Pulmonary artery endothelial cell (primary cell): ENCODE data around the gene INCENP. TPM values are rescaled to one million over a fixed set of nuclear protein-coding genes. Genes with fewer than 3 reads are reported as not detected.

Experiments
- DNase-seq: peaks from one replicate; pipeline ENCODE4 v3.0.0-alpha.2; 2011; ENCODE audit warnings: low read depth, low spot score
- total RNA-seq: library from RNA; depleted of rRNA; stranded (reverse); fragments of >200 nt; gene quantifications from 2 replicates; pipeline ENCODE4 v1.2.3, GENCODE V29; 2014

Gene INCENP
- total RNA-seq, 1 donor from 2014 or later: 28.5 TPM

DNA sequence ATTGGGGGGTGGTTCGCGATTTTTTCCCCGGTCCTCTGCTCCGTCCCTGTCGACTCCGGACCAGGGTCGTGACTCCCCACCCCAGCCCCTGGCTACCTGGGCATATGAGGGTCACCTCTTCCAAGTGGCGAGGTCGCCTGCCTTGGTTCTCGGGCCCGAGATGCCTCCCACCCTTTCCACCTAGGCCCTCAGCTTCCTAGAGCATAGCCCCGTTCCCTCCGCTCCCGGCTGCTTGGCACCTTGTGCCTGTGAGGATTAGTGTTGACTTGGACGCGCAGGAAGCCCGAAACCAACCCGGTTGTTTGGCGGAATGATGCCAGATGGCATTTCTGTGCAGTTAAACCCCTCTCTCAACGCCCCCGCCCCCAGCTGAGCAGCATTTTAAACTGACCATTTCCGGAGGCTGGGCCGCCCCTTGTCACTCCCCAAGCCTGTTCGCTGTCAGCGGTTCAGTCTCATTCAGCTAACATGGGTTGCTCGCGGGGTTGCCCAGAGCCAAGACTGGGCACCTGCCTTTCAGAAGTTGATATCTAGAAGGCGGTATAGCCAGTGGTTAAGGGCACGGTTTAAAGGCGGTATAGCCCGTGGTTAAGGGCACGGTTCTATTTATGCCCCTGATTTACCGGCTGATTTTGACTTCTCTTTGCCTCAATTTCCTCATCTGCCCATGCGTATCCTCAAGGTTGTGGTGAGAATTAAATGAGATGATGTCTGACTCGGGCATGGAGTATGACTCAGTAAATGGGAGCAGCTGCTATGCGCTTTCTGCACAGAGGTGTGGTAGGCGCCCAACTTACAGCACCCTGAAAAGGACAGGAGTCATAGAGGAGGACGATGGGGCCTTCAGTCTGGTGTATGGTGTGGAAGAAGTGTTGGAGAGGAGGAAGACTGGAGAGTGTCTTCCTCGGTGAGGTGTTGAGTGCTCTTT, 639 bp downstream of the INCENP start:
- no peak for DNase-seq

DNA sequence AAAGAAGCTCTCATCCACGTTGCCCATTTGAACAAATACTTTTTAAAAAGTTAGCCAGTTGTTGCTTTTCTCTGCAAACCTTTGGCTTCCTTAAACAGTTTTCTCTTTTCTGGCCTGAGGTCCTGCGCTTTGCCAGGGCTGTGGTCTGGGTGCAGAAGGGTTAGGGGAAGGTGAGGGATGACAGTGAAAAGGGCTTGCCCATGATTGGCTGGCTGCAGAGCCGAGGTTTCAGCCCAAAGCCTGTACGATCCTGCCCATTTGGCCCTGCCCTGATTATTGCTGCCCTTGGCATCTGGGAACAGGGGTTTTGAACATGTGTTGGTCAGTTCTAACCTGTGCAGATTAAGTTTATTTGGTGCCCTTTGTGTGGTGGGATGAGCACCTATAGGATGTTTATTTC, 1.5 kb downstream of the INCENP start:
- no peak for DNase-seq

DNA sequence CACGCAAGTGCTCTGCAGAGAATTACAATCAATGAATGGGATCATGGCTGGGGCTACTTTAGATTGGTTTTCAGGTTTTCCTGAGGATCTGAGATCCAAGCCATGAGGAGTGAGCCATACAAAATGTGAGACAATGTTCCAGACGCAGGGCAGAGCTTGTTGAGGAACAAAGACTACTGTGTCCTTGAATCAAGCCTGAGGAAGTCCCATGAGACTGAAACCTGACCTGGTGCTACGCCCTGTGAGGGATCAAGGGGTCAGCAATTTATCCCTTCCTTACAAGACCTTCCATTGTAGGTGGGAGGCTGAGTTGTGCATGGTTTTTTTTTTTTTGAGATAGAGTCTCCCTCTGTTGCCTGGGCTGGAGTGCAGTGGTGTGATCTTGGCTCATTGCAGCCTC, 2.1 kb downstream of the INCENP start:
- no peak for DNase-seq

DNA sequence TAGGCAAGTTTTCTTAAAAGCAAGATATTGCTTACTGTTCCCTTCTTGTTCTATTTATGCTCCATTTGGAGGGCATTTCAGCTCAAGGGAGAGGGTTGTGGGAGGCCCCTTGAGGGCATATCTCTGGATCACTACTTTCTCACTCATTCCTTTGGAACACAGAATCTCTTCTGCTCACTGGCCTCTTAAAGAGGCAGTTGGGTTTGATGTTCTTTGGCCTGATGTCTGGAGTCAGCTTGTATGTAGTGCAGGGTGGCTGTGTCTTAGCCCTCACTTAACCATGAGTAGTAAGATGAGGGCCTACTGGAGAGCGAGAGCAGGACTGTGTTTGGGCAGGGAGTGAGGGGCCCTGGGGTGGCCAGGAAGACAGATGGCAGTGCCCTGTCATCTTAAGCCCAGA, 3.6 kb downstream of the INCENP start:
- no peak for DNase-seq

DNA sequence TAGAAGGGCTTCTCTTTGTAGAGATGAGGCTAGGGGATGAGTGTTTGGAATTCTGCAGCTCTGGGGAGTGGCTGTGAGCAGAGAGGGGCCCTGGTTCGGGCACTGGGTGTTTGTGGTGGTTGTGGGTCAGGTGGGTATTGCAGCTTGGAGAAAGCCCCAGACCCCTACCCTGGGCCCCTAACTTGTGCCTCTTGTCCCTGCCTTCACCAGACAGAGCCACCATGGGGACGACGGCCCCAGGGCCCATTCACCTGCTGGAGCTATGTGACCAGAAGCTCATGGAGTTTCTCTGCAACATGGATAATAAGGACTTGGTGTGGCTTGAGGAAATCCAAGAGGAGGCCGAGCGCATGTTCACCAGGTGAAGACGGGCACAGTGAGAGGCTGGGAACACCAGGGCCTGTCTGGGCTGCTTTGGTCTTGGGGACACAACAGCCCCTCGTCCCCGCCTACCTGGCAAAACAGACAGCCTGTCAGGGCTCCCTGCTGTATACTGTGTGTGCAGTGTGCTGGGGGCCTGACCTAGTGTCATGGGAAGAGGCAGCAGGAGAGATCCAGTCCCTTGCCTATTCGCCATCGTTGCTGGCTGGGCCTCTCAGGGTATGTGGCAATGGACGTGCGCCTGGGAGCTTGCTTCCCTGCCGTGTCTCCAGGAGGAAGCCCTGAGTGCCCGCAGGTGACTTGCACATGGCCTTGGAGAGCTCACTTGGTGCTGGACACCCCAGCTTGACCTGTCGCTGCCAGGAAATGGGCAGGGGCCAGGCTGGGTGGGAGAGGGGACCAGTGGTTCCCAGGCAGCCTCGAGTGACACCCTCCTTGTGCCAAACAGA, 4.3 kb downstream of the INCENP start:
- DNase-seq: no peak

DNA sequence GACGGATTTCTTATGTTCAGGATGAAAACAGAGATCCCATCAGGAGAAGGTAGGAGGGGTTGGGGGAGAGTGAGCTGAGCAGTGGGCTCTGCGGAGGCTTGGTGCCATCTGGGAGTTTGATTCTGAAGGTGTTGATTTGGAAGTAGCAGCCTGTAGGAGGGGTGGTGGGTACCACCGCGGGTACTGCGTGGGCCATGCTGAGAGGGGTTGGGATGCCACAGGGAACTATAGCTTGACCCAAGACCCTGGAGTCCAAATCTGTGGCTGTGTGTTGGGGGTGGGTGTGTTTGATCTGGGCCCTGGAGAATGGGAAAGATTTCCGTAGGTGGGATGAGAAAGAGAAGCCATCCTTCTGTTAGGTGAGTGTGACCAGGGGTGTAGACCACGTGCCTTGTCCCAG, 5.0 kb downstream of the INCENP start:
- DNase-seq: no peak

DNA sequence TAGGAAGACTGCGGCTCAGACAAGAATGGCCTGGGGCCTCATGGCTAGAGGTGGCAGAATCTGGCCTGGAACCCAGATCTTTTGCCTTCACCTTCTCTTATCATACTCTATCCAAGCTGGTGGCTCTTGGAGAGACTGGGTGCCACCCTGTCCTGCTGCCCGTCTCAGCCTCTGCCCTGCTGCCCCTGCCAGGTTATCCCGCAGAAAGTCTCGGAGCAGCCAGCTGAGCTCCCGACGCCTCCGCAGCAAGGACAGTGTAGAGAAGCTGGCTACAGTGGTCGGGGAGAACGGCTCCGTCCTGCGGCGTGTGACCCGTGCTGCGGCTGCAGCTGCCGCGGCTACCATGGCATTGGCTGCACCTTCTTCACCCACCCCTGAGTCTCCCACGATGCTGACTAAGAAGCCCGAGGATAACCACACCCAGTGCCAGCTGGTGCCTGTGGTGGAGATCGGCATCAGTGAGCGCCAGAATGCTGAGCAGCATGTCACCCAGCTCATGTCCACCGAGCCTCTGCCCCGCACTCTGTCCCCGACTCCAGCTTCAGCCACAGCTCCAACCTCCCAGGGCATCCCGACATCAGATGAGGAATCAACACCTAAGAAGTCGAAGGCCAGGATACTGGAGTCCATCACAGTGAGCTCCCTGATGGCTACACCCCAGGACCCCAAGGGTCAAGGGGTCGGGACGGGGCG, 5.9 kb downstream of the INCENP start:
- no peak for DNase-seq

DNA sequence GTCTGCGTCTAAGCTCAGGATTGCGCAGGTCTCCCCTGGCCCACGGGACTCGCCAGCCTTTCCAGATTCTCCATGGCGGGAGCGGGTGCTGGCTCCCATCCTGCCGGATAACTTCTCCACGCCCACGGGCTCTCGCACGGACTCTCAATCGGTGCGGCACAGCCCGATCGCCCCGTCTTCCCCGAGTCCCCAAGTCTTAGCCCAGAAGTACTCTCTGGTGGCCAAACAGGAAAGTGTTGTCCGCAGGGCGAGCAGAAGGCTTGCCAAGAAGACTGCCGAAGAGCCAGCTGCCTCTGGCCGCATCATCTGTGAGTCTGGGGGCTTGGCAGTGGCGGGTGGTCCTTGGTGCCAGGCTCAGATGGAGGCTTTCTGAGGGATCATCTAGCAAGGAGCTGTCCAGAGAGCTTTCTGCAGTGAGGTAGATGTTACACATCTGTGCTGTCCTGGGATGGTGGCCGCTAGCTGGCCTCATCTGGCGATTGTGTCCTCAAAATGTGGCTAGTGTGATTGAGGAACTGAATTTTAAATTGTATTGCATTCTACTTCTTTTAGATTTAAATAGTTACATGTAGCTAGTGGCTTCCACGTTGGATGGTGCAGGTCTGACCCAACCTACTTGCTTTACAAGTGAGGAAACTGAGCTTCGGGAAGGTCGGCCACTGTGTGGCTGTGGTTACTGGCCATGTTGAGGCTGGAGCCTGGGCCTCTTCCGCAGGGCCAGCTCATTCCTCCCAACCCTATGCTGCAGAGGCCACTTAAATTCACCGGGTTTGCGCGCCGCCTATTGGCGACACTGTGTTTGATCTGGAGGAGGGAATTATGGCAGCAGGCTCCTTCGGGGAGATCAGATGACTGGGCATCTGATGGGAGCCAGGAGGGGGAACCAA, 6.7 kb downstream of the INCENP start:
- DNase-seq: no peak

DNA sequence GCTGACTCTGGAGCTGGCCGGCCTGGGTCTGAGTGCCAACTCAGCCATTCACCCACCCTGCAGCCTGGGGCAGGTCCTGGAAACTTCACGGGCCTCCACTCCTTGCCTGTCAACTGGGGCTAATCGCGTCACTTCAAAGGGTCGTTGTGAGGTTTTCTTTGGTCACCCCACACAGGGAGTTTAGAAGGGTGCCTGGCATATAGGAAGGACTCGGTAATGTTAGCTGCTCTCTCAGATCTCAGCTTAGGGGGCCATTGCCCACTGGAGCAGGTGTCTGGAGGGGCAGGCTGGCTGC, 7.3 kb downstream of the INCENP start:
- DNase-seq: no peak

DNA sequence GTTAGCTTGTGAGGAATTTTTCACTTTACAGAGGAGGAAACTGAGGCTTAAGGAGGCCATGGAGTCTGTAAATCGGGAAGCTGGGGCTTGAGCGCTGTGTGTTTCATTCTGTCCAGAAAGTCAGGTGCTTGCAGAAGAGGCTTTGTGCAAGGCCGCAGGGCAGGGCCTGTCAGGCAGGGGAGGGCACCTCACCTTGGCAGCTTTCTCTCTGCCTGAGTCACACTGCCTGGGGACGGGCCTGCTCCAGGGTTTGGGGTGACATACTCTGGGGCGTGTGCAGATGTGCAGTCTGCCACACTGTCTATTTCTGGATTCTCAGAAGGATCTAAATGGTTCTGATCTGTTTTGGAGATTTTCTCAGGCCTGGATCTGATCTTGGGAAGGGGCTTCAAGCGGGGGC, 8.4 kb downstream of the INCENP start:
- no peak for DNase-seq

DNA sequence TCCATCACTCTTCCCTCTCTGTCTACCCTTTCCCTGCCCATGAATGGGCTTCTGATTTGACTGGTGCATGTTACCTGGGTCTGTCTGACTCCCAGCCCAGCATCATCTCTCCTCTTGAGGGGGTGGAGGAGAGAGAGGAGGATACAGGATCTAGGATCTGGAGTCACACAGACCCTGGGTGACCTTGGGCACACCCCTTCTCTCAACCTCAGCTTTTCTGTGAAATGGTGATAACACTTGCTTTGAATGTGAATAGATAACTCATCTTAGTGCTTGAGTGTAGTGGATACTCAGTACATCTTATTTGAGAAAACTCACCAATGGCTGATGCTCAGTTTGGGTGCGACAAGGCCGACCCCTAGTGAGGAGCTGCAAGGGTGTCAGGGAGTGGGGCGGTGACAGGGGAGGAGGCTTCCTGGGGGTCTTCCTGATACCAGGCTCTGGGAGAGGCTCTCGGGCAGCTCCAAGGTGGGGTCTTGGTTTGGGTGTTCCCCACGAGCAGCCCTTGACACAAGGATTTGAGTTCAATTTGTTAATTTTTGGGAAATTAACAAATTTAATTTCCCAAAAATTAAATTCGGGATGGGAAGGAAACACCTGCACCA, 9.0 kb downstream of the INCENP start:
- no peak for DNase-seq

DNA sequence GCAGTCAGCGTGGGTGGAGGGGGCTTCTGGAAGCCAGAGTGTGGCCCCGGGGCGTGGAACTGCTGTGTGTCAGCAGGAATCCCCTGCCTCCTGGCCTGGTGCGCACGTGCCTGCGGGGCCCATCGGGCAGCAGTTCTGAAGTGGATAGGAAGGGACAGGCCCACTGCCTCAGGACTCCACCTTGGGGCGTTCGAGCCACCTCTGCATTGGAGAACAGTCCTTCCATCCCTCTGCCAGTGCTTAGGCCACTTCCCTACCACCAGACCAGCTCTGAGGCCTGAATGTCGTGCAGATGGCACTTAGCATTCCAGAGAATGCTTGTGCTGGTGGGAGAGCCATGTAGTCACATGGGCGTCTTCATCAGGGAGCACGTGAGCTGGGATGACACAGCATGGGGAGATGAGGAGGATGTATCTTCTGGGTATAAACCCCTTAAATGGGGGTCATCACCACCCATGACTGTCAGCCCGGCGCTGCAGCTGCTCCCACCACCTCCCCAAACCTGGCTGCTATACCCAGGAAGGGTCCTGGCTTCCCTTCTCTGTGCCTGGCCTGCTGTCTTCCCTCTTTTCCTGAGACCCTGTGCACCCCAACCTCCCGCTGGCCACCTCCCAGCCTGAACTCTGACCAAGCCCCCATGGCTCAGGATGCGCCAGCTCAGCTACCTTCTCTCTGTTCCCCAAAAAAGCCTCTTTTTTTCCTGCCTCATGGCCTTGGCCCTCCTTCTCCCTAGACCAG, 9.7 kb downstream of the INCENP start:
- no peak for DNase-seq

DNA sequence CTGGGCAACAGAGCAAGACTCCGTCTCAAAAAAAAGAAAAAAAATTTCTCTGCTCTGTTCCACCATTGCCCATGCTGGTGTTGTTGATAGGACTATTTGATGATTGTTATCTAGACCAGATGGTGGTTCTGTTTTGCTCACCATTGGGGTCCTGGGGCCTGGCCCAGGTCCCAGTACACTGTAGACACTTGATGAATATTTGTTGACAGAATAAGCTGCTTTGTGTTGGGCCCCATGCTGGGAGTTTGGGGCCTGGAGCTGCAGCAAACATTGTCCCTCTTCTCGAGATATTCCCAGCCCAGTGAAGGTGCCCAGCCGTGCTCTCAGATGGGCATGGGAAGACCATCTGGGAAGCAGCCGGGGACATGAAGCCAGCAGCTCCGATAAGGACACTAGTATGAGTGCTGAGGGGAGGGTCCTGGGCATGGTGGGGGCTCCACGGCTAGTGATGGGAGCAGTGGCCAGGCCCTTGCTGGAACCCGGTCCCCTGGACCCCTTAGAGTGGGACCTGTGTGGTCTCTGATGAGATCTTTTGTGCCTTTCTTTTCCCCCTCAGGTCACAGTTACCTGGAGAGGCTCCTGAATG, 13.6 kb downstream of the INCENP start:
- no peak for DNase-seq

DNA sequence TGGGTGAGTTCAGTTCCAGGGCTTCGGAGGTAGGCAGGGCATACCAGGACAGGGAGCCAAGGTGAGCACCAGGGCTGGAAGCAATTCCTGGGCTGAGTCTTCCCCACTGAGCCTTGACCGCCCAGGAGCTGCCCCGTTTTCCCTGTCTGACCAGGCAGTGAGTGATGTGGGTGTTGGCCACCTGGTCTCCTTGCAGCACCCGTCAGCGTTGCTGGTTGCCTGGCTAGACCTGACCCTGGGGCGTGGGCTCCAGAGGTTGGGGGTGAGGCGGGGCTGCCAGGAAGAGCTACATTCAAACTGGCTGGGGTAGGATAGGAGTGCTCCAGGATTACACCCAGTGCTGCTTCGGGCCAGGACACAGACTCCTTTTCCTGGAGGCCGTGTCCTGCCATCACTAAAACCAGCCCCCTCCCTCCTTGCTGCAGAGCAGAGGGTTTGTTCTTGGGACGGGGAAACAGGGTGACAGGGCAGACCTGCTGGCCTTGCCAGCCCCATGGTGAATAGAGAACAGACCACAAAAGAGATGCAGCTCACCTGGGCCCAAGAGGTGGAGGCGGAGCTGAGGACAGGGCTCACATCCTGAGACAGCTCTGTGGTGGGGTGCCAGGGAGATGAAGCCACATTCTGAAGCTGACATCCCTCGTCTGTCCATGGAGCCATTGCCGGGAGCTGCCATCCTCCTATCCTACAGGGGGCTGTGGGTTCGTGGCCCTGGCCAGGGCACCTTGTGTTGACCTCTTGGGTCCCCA, 14.2 kb downstream of the INCENP start:
- DNase-seq: no peak

DNA sequence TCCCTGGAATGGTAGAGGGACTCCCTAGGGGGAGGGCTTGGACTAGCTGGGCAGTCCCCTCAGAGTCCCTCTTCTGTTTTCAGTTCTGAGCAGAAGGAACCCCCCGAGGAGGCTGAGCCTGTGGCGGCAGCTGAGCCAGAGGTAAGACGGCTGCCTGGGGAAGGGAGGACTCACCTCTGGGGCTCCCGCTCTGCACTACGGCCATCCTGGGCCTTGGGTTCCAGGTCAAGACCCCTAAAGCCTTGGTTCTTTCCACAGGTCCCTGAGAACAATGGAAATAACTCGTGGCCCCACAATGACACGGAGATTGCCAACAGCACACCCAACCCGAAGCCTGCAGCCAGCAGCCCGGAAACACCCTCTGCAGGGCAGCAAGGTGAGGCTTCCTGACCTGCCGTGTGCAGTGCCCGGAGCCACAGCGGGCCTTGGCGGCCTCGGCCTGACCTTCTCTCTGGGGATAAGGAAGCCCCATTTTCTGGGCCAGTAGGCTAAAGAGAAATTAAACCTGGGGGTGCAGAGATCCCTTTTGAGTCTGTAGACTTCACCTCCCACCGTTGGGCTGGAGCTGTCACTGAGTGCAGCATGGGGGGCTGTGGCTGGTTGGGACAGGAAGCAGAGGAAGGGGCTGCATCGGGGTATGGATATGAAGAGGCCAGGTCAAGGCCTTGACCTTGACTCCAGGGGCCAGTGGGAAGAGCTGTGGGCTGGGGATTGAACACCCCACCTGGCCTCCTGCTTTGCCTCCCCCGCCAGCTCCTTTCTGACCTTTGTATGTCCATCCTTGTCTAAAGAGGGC, 15.0 kb downstream of the INCENP start:
- no peak for DNase-seq

DNA sequence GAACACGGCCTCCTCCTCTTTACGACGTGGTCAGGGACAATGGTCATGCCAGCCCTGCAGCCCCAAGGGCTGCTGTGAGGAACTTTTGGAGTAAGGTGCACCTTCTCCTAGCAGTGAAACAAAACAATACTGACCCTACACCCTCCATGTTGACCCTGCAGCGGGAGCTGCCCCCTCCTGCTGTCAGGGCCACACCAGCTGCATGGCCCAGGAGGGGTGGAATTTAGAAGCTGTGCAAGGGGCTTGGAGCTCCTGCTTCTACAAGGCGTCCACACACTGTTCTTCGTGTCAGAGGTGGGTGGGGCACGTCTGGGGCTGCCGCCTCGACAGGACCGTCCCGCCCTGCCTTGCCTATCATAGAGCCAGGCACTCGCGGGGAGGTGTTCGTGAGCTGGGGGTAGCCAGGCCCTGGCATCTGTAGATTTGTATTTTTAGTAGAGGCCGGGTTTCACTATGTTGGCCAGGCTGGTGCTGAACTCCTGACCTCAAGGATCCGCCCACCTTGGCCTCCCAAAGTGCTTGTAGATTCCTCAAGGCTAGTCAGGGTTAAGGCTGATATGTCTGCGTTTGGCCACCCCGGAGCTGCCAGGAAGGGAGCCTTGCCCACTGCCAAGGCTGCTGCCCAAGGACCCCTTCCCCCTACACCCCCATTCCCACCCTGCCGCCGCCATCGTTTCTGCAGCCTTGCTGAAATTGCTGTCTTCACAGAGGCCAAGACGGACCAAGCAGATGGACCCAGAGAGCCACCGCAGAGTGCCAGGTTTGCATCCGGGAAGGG, 15.9 kb downstream of the INCENP start:
- no peak for DNase-seq
